Measurements from ENCODE around the gene TMEM132C.

The TMEM132C gene

GRCh38 chr12:128420163-128420562 is 153.2 kb downstream of the TMEM132C start:
- no peak for DNase-seq (ENCODE audit: low read depth)

GRCh38 chr12:128421375-128421774 is 154.4 kb downstream of the TMEM132C start:
- no peak for DNase-seq (ENCODE audit: low read depth)

GRCh38 chr12:128423205-128423604 is 156.2 kb downstream of the TMEM132C start:
- no peak for DNase-seq (ENCODE audit: low read depth)

GRCh38 chr12:128424931-128425431 is 158.0 kb downstream of the TMEM132C start:
- DNase-seq (ENCODE audit: low read depth) = no peak

- no peak for DNase-seq (ENCODE audit: low read depth)
These were observed 158.8 kb downstream of the TMEM132C start for GRCh38 chr12:128425666-128426331.

- no peak for DNase-seq (ENCODE audit: low read depth)
These were observed 159.5 kb downstream of the TMEM132C start for GRCh38 chr12:128426511-128426910.

- no peak for DNase-seq (ENCODE audit: low read depth)
These were observed 172.8 kb downstream of the TMEM132C start for GRCh38 chr12:128439796-128440195.

GRCh38 chr12:128442096-128442495 is 175.1 kb downstream of the TMEM132C start:
- no peak for DNase-seq (ENCODE audit: low read depth)

GRCh38 chr12:128444598-128444997 is 177.6 kb downstream of the TMEM132C start:
- DNase-seq (ENCODE audit: low read depth) = no peak

GRCh38 chr12:128445415-128446127 is 178.6 kb downstream of the TMEM132C start:
- no peak for DNase-seq (ENCODE audit: low read depth)

- no peak for DNase-seq (ENCODE audit: low read depth)
These were observed 182.3 kb downstream of the TMEM132C start for GRCh38 chr12:128449146-128449894.

- DNase-seq (ENCODE audit: low read depth) = no peak
These were observed 183.8 kb downstream of the TMEM132C start for GRCh38 chr12:128450810-128451209.

GRCh38 chr12:128455851-128456250 is 188.9 kb downstream of the TMEM132C start:
- DNase-seq (ENCODE audit: low read depth) = no peak

- no peak for DNase-seq (ENCODE audit: low read depth)
These were observed 190.0 kb downstream of the TMEM132C start for GRCh38 chr12:128456922-128457321.

GRCh38 chr12:128458301-128458974 is 191.5 kb downstream of the TMEM132C start:
- no peak for DNase-seq (ENCODE audit: low read depth)

GRCh38 chr12:128459067-128459466 is 192.1 kb downstream of the TMEM132C start:
- no peak for DNase-seq (ENCODE audit: low read depth)

GRCh38 chr12:128463881-128464280 is 196.9 kb downstream of the TMEM132C start:
- DNase-seq (ENCODE audit: low read depth) = no peak

- no peak for DNase-seq (ENCODE audit: low read depth)
These were observed 200.9 kb downstream of the TMEM132C start for GRCh38 chr12:128467882-128468281.

- DNase-seq (ENCODE audit: low read depth) = no peak
These were observed 202.0 kb downstream of the TMEM132C start for GRCh38 chr12:128468926-128469325.

- no peak for DNase-seq (ENCODE audit: low read depth)
These were observed 204.5 kb downstream of the TMEM132C start for GRCh38 chr12:128471491-128471890.

GRCh38 chr12:128474916-128475315 is 207.9 kb downstream of the TMEM132C start:
- DNase-seq (ENCODE audit: low read depth) = no peak

- no peak for DNase-seq (ENCODE audit: low read depth)
These were observed 209.3 kb downstream of the TMEM132C start for GRCh38 chr12:128476266-128476665.

Measured in stimulated activated CD8-positive, alpha-beta memory T cell treated with anti-CD3 and anti-CD28 coated beads, Interleukin-15, amount 100 ng/mL, for 1 hour (primary cell).